T-helper 17 cell (primary cell): ENCODE data around the gene MEP1B. TPM values are rescaled to one million over a fixed set of nuclear protein-coding genes. Genes with fewer than 3 reads are reported as not detected.
"Not testable (repeated sequence)": the region's sequence is repeated elsewhere in the genome, so short reads cannot be mapped to it uniquely, and the experiment has no call there.

Source experiments
- ATAC-seq: fragments of 150-1000 bp; cut with Tn5 transposase; 2 replicates; pipeline ENCODE4 v1.10.0; 2021; ENCODE audit warnings: mild to moderate bottlenecking, moderate library complexity
- DNase-seq, 3 donors: peaks; one replicate each; pipeline versions ENCODE4 v3.0.0 to v3.0.0-alpha.2; 2020 to 2021
- H3K9me3 ChIP-seq: one replicate; pipeline ENCODE4 v1.7.0; 2013; ENCODE audit warnings: low read length, mild to moderate bottlenecking; ENCODE audit not compliant: control insufficient read depth, poor library complexity, severe bottlenecking
- H3K27ac Mint-ChIP-seq: one replicate; pipeline ENCODE4 v1.8.0; 2022; ENCODE audit warnings: mild to moderate bottlenecking, moderate library complexity, mixed read lengths
- H3K27me3 Mint-ChIP-seq: one replicate; pipeline ENCODE4 v1.8.0; 2022; ENCODE audit warnings: mixed read lengths
- H3K36me3 Mint-ChIP-seq: one replicate; pipeline ENCODE4 v1.8.0; 2022; ENCODE audit warnings: low read depth, mixed read lengths
- H3K4me1 Mint-ChIP-seq: one replicate; pipeline ENCODE4 v1.8.0; 2022; ENCODE audit warnings: mild to moderate bottlenecking, mixed read lengths
- H3K4me3 Mint-ChIP-seq: one replicate; pipeline ENCODE4 v1.8.0; 2022; ENCODE audit warnings: mild to moderate bottlenecking, moderate library complexity, mixed read lengths
- total RNA-seq, 4 donors: library from RNA in 2 of 4; stranded (reverse) in 2 of 4; gene quantifications; one replicate each; pipeline ENCODE4 v1.2.3 and lab custom pipeline; 2022 to 2026

The MEP1B gene
- total RNA-seq = under 1 TPM in 1 of 2 donors, not detected in 1; 0.29 TPM
- 0.23 to 0.30 reads per million in 2 donors for total RNA-seq (lab: John Stamatoyannopoulos, UW)

- Mint-ChIP-seq H3K4me3 (no peak within 1 kb of the TSS), H3K4me1 (no peaks in the 10 kb centered on the region), H3K36me3 (no peaks in the 10 kb centered on the region), H3K27me3 (peaks cover 35% of the 10 kb centered on the region), H3K27ac (no peak within 1 kb of the TSS)
- ATAC-seq = no peak
- DNase-seq = no peak
- H3K9me3 ChIP-seq = no peaks in the 10 kb centered on the region
Observed at GRCh38 chr18:32189790-32190189, at the start of gene MEP1B. Gene MEP1B, plus strand, starts transcription at chr18:32190039. Its CDS starts 32 bp downstream, at chr18:32190071.

DNA sequence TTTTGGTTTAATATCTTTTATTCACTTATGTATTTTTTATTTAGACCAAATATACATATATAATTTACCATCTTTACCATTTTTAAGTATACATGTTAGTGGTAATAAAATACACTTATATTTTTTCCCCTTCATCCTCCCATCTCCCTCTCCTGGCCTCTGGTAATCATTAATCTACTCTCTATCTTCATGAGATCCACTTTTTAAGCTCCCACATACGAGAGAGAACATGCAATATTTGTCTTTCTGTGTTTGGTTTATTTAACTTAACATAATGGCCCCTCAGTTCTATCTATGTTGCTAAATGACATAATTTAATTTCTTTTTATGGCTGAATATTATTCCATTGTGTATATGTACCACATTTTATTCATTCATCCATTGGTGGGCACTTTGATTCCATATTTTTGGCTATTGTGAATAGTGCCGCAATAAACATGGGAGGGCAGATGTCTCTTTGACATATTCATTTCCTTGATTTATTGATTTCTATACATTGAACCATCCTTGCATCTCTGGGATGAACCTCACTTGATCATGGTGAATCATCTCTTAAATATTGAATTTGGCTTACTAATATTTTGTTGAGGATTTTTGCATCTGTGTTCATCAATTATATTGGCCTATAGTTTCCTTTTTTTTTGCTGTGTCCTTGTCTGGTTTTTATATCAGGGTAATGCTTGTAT is 41.5 kb upstream of the MEP1B start:
- ATAC-seq (no peak), DNase-seq (no peak)
- no peak overlapping the region for H3K27ac Mint-ChIP-seq
- peaks cover 3% of the 10 kb centered on the region for H3K4me1 Mint-ChIP-seq
- H3K36me3 Mint-ChIP-seq = peaks cover 2% of the 10 kb centered on the region
- peaks cover 10% of the 10 kb centered on the region for H3K27me3 Mint-ChIP-seq
- H3K4me3 Mint-ChIP-seq = no peak overlapping the region
- H3K9me3 ChIP-seq = no peaks in the 10 kb centered on the region

- no peaks in the 10 kb centered on the region for H3K9me3 ChIP-seq
- Mint-ChIP-seq H3K27ac (no peak overlapping the region), H3K36me3 (peaks cover 2% of the 10 kb centered on the region), H3K4me1 (peaks cover 4% of the 10 kb centered on the region), H3K4me3 (no peak overlapping the region), H3K27me3 (peaks cover 22% of the 10 kb centered on the region)
- no peak for DNase-seq
- ATAC-seq = no peak
Observed at GRCh38 chr18:32152705-32153448, 37.0 kb upstream of the MEP1B start.

- Mint-ChIP-seq H3K4me1 (peaks cover 10% of the 10 kb centered on the region), H3K36me3 (no peaks in the 10 kb centered on the region)
- ATAC-seq = no peak
Observed at GRCh38 chr18:32156855-32157254, 33.0 kb upstream of the MEP1B start.

DNA sequence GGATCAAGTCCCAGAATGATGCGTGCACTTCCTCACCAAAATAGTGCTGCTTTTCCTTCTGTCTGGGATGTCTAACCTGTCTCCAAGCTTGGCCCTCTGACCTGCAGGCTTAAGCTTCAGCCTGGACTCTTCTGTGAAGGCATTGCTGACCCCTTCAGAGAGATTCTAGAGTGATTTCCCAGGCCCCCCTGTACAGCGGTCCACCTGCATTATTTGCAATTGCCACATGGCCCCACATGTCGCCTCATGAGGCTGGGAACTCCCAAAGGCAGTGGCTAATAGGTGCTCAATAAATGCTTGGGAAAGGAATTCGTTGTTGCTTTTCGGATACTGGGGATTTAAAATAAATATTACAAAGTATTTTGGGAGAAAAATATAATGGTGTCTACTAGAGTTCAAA is 32.3 kb upstream of the MEP1B start:
- no peak overlapping the region for H3K27ac Mint-ChIP-seq
- H3K4me3 Mint-ChIP-seq = peak overlapping the region; percentile 89
- H3K9me3 ChIP-seq = no peaks in the 10 kb centered on the region
- H3K4me1 Mint-ChIP-seq = peaks cover 10% of the 10 kb centered on the region
- no peaks in the 10 kb centered on the region for H3K36me3 Mint-ChIP-seq
- no peak for ATAC-seq
- DNase-seq = no peak
- H3K27me3 Mint-ChIP-seq = peaks cover 22% of the 10 kb centered on the region

More at GRCh38 chr18:32156855-32157254, 33.0 kb upstream of the MEP1B start:
- H3K27me3 Mint-ChIP-seq = peaks cover 25% of the 10 kb centered on the region
- H3K9me3 ChIP-seq = no peaks in the 10 kb centered on the region
- no peak overlapping the region for H3K27ac Mint-ChIP-seq
- no peak for DNase-seq
- no peak overlapping the region for H3K4me3 Mint-ChIP-seq

GRCh38 chr18:32158108-32158624 is 31.7 kb upstream of the MEP1B start:
- peak; percentile 96 for ATAC-seq
- Mint-ChIP-seq H3K36me3 (no peaks in the 10 kb centered on the region), H3K27me3 (peaks cover 16% of the 10 kb centered on the region), H3K4me1 (peaks cover 9% of the 10 kb centered on the region), H3K4me3 (peak overlapping the region; percentile 89), H3K27ac (no peak overlapping the region)
- peak; percentile 34 to 53 (median 38) for DNase-seq
- H3K9me3 ChIP-seq = no peaks in the 10 kb centered on the region

- H3K36me3 Mint-ChIP-seq, H3K9me3 ChIP-seq, ATAC-seq, H3K27ac Mint-ChIP-seq, DNase-seq, H3K4me1 Mint-ChIP-seq: not testable (repeated sequence)
- Mint-ChIP-seq H3K4me3 (peak overlapping the region; percentile 89), H3K27me3 (peaks cover 15% of the 10 kb centered on the region)
Observed at GRCh38 chr18:32158631-32159030, 31.2 kb upstream of the MEP1B start.

DNA sequence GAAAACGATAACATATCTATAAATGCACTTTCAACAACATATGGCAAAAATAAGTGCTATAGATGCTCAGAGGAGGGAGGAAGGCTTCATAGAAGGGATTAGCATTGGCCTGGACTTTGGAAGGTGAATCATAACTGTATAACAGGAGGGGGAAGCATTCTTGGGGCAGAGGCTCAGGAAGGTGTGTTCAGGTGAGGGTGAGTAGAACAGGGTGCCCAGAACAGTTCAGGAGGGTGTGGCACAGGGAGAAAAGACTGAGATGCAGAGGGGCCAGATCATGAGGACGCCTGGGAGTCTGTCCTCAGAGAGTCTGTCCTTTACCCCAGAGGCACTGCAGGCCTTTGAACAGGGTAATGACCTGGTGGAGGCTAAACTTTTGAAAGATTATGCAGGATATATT is 29.3 kb upstream of the MEP1B start:
- H3K4me1 Mint-ChIP-seq = peaks cover 7% of the 10 kb centered on the region
- peak overlapping the region; percentile 55 for H3K4me3 Mint-ChIP-seq
- DNase-seq (no peak), ATAC-seq (no peak)
- H3K9me3 ChIP-seq = no peaks in the 10 kb centered on the region
- H3K27me3 Mint-ChIP-seq = peaks cover 15% of the 10 kb centered on the region
- H3K36me3 Mint-ChIP-seq = no peaks in the 10 kb centered on the region
- H3K27ac Mint-ChIP-seq = peak overlapping the region; percentile 59

DNA sequence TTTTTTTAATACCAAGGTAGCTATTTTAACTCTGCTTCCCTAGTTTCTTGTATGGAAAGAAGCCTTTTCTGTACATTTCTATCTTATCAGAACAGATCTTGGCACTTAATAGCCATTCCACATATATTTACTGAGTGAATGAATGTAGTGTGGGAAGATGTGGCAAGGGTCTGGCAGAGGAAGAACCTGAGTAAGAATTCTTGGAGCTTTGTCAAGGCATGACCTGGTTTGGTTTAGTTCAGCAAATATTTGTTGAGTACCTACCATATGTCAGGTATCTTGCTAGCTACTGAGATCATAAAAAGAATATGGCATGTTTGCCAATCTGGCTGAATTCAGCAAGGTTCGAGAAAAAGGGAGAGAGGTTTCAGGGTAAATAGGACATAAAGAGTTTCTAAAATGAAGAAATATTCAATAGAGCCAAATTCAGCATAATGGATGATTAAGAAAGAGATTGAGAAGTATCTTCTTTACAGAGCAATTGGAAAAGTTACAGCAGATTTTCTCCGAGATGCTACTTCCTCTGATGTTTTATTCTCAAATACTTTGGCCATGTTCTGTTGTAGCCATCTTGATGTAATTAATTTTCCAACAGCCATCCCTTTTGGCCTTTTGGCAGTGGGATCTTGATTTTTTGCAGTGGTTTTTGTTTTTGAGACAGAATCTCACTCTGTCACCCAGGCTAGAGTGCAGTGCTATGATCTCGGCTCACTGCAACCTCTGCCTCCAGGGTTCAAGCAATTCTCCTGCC is 21.7 kb upstream of the MEP1B start:
- ATAC-seq (no peak), DNase-seq (no peak)
- peaks cover 13% of the 10 kb centered on the region for H3K27me3 Mint-ChIP-seq
- H3K4me3 Mint-ChIP-seq = no peak overlapping the region
- no peaks in the 10 kb centered on the region for H3K9me3 ChIP-seq
- no peaks in the 10 kb centered on the region for H3K36me3 Mint-ChIP-seq
- no peak overlapping the region for H3K27ac Mint-ChIP-seq
- H3K4me1 Mint-ChIP-seq = no peaks in the 10 kb centered on the region

GRCh38 chr18:32173654-32174053 is 16.2 kb upstream of the MEP1B start:
- no peak for ATAC-seq
- no peak for DNase-seq
- Mint-ChIP-seq H3K36me3 (no peaks in the 10 kb centered on the region), H3K27ac (no peak overlapping the region), H3K27me3 (peaks cover 12% of the 10 kb centered on the region), H3K4me1 (no peaks in the 10 kb centered on the region), H3K4me3 (no peak overlapping the region)
- H3K9me3 ChIP-seq = no peaks in the 10 kb centered on the region

DNA sequence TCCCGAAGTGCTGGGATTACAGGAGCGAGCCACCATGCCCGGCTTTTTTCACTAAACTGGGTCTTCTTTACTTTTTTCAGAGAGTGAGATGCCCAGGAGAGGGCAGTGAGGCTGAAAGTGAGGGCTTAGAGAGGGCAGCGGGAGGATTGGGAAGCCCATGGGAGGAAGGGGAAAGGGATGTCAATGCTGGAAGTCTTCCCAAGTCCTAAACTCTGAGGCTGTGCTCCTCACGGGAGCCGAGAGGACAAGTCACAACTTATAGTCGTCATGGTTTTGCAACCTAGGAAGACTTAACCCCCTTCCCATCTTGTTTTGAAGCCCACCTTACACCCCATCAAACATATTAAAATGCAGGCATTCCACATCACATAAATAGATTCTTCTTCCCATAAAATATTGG is 15.1 kb upstream of the MEP1B start:
- H3K36me3 Mint-ChIP-seq = no peaks in the 10 kb centered on the region
- no peak overlapping the region for H3K27ac Mint-ChIP-seq

GRCh38 chr18:32175265-32175664 is 14.6 kb upstream of the MEP1B start:
- Mint-ChIP-seq H3K27me3 (peaks cover 7% of the 10 kb centered on the region), H3K36me3 (no peaks in the 10 kb centered on the region), H3K4me3 (no peak overlapping the region), H3K4me1 (no peaks in the 10 kb centered on the region), H3K27ac (no peak overlapping the region)
- DNase-seq (no peak), ATAC-seq (no peak)
- H3K9me3 ChIP-seq = no peaks in the 10 kb centered on the region

More for the DNA sequence above, 15.1 kb upstream of the MEP1B start:
- no peak overlapping the region for H3K4me3 Mint-ChIP-seq
- no peaks in the 10 kb centered on the region for H3K4me1 Mint-ChIP-seq
- no peaks in the 10 kb centered on the region for H3K9me3 ChIP-seq
- H3K27me3 Mint-ChIP-seq = peaks cover 7% of the 10 kb centered on the region
- DNase-seq (no peak), ATAC-seq (no peak)

DNA sequence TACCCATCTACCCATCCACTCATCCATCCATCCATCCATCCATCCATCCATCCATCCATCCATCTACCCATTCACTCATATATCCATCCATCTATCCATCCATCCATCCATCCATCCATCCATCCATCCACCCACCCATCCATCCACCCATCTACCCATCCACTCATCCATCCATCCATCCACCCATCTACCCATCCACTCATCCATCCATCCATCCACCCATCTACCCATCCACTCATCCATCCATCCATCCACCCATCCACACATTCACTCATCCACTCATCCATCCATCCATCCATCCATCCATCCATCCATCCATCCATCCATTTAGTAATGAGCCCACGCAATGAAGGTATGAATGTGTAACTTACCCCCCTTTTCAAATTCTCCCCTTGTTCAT is 13.1 kb upstream of the MEP1B start:
- H3K4me3 Mint-ChIP-seq, ATAC-seq, H3K36me3 Mint-ChIP-seq: not testable (repeated sequence)

More for the DNA sequence above, 13.1 kb upstream of the MEP1B start:
- H3K4me1 Mint-ChIP-seq, H3K9me3 ChIP-seq, H3K27ac Mint-ChIP-seq, H3K27me3 Mint-ChIP-seq, DNase-seq: not testable (repeated sequence)
